ENCODE data around the gene PPME1. TPM values are rescaled to one million over a fixed set of nuclear protein-coding genes. Genes with fewer than 3 reads are reported as not detected.

PPME1 gene
- total RNA-seq, 1 donor from 2014 or later: 55.7 TPM

GRCh38 chr11:74205181-74205580 is 34.1 kb downstream of the PPME1 start:
- H3K4me3 ChIP-seq: no peak overlapping the region
- no peaks in the 10 kb centered on the region for H4K20me1 ChIP-seq (ENCODE audit: low read depth)
- Mint-ChIP-seq H3K4me1 (no peaks in the 10 kb centered on the region), H3K27ac (no peak overlapping the region), H3K36me3 (peaks cover 22% of the 10 kb centered on the region), H3K4me3 (no peak overlapping the region), H3K9me3 (no peaks in the 10 kb centered on the region), H3K27me3 (ENCODE audit: insufficient read depth, low read depth) (no peaks in the 10 kb centered on the region)
- no peaks in the 10 kb centered on the region for H3K9me3 ChIP-seq (ENCODE audit: low read depth)
- H3K4me1 ChIP-seq: no peaks in the 10 kb centered on the region
- H3K79me2 ChIP-seq (ENCODE audit: low read depth): no peaks in the 10 kb centered on the region
- peaks cover 11% of the 10 kb centered on the region for H3K36me3 ChIP-seq
- H3K27me3 ChIP-seq: no peaks in the 10 kb centered on the region
- TF ChIP-seq CTCF (IDR thresholded peaks at IDR 0.05) (no peak), EZH2 (IDR thresholded peaks at IDR 0.05) (no peak), EZH2phosphoT487 (IDR thresholded peaks at IDR 0.05) (no peak)
- H3F3A ChIP-seq (ENCODE audit: low read depth): no peaks in the 10 kb centered on the region
- no peak overlapping the region for H2AFZ ChIP-seq (replicated peaks)
- no peak overlapping the region for H3K9ac ChIP-seq
- H3K27ac ChIP-seq: no peak overlapping the region
- no peak for DNase-seq (ENCODE audit: low spot score)
- no peak overlapping the region for H3K4me2 ChIP-seq

GRCh38 chr11:74206746-74207145 is 35.7 kb downstream of the PPME1 start:
- Histone ChIP-seq H3K4me3 (no peak overlapping the region), H3K79me2 (ENCODE audit: low read depth) (no peaks in the 10 kb centered on the region), H3K4me1 (no peaks in the 10 kb centered on the region), H3K27me3 (no peaks in the 10 kb centered on the region), H3K9ac (no peak overlapping the region), H3K9me3 (ENCODE audit: low read depth) (no peaks in the 10 kb centered on the region), H3K4me2 (no peak overlapping the region), H3K27ac (no peak overlapping the region), H3K36me3 (peaks cover 18% of the 10 kb centered on the region), H2AFZ (replicated peaks) (no peak overlapping the region), H3F3A (ENCODE audit: low read depth) (no peaks in the 10 kb centered on the region), H4K20me1 (ENCODE audit: low read depth) (no peaks in the 10 kb centered on the region)
- DNase-seq (ENCODE audit: low spot score): no peak
- TF ChIP-seq CTCF (IDR thresholded peaks at IDR 0.05) (no peak), EZH2phosphoT487 (IDR thresholded peaks at IDR 0.05) (no peak), EZH2 (IDR thresholded peaks at IDR 0.05) (no peak)
- H3K9me3 Mint-ChIP-seq: no peaks in the 10 kb centered on the region
- H3K27me3 Mint-ChIP-seq (ENCODE audit: insufficient read depth, low read depth): no peaks in the 10 kb centered on the region
- peaks cover 25% of the 10 kb centered on the region for H3K36me3 Mint-ChIP-seq
- no peak overlapping the region for H3K4me3 Mint-ChIP-seq
- no peak overlapping the region for H3K27ac Mint-ChIP-seq
- H3K4me1 Mint-ChIP-seq: no peaks in the 10 kb centered on the region

DNA sequence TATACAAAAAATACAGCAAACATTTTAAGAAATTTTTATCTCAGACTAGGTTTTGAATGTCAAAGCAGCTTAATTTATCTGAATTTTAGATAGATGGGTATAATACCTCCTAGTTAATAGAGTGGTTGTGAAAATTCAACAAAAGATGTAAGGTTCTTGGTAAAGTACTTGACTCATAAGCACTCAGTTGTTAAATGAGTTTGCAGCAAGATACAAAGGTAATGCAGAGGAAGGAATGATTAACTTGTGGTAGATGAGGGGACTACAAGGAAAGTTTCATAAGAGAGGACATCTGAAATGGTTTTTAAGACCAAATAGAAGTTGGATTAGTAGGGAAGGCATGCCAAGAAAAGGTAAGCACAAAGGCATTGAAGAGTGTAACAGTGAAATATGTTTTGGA is 37.4 kb downstream of the PPME1 start:
- H3K36me3 Mint-ChIP-seq: peaks cover 36% of the 10 kb centered on the region
- peaks cover 18% of the 10 kb centered on the region for H3K36me3 ChIP-seq
- no peak overlapping the region for H3K4me3 ChIP-seq
- no peak for DNase-seq (ENCODE audit: low spot score)
- no peak overlapping the region for H3K4me3 Mint-ChIP-seq
- no peaks in the 10 kb centered on the region for H4K20me1 ChIP-seq (ENCODE audit: low read depth)
- no peaks in the 10 kb centered on the region for H3K79me2 ChIP-seq (ENCODE audit: low read depth)
- no peak overlapping the region for H2AFZ ChIP-seq (replicated peaks)
- TF ChIP-seq CTCF (IDR thresholded peaks at IDR 0.05): no peak
- TF ChIP-seq EZH2 (IDR thresholded peaks at IDR 0.05): no peak
- no peak for TF ChIP-seq EZH2phosphoT487 (IDR thresholded peaks at IDR 0.05)
- H3K9me3 ChIP-seq (ENCODE audit: low read depth): no peaks in the 10 kb centered on the region
- H3K9ac ChIP-seq: no peak overlapping the region
- no peak overlapping the region for H3K27ac Mint-ChIP-seq
- H3F3A ChIP-seq (ENCODE audit: low read depth): no peaks in the 10 kb centered on the region
- no peaks in the 10 kb centered on the region for H3K4me1 ChIP-seq
- H3K27me3 ChIP-seq: no peaks in the 10 kb centered on the region
- H3K4me1 Mint-ChIP-seq: no peaks in the 10 kb centered on the region
- H3K4me2 ChIP-seq: no peak overlapping the region
- H3K27me3 Mint-ChIP-seq (ENCODE audit: insufficient read depth, low read depth): no peaks in the 10 kb centered on the region
- no peak overlapping the region for H3K27ac ChIP-seq
- no peaks in the 10 kb centered on the region for H3K9me3 Mint-ChIP-seq

Measured in neural progenitor cell (in vitro differentiated cells).